ENCODE results near the gene DMRT2. TPM values are rescaled to one million over a fixed set of nuclear protein-coding genes. Genes with fewer than 3 reads are reported as not detected.

The DMRT2 gene
- total RNA-seq, 1 donor from 2014 or later: not detected

DNA sequence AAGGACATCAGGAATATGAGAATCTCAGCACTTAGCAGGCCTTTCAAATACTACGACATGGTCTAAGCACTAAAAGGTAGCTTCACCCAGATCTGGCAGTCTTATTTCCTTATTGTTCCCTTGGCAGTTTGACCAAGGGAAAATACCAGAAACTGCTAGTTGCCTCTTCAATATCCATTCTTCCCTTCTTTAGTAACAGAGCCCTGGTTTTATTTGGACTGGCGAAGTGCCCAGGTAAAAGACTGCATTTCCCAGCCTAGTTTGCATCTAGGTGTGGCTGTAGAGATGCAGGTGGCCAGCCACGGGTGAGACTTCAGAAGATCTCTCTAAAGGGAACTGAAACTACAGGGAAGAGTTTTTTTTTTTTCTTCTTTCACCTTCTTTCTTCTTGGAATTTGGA, 21.6 kb downstream of the DMRT2 start:
- no peaks in the 10 kb centered on the region for H3K27me3 Mint-ChIP-seq (ENCODE audit: unreplicated experiment)
- peaks cover 19% of the 10 kb centered on the region for H3K9me3 Mint-ChIP-seq (ENCODE audit: unreplicated experiment)
- no peak overlapping the region for H3K4me3 Mint-ChIP-seq (ENCODE audit: unreplicated experiment)
- no peaks in the 10 kb centered on the region for H3K4me1 Mint-ChIP-seq (ENCODE audit: unreplicated experiment)
- no peak overlapping the region for H3K27ac Mint-ChIP-seq (ENCODE audit: unreplicated experiment)
- no peaks in the 10 kb centered on the region for H3K36me3 Mint-ChIP-seq (ENCODE audit: unreplicated experiment)
- no peak for DNase-seq (ENCODE audit: extremely low spot score, unreplicated experiment)
- TF ChIP-seq, protein P1, sequence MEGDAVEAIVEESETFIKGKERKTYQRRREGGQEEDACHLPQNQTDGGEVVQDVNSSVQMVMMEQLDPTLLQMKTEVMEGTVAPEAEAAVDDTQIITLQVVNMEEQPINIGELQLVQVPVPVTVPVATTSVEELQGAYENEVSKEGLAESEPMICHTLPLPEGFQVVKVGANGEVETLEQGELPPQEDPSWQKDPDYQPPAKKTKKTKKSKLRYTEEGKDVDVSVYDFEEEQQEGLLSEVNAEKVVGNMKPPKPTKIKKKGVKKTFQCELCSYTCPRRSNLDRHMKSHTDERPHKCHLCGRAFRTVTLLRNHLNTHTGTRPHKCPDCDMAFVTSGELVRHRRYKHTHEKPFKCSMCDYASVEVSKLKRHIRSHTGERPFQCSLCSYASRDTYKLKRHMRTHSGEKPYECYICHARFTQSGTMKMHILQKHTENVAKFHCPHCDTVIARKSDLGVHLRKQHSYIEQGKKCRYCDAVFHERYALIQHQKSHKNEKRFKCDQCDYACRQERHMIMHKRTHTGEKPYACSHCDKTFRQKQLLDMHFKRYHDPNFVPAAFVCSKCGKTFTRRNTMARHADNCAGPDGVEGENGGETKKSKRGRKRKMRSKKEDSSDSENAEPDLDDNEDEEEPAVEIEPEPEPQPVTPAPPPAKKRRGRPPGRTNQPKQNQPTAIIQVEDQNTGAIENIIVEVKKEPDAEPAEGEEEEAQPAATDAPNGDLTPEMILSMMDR (IDR thresholded peaks at IDR 0.05): no peak

DNA sequence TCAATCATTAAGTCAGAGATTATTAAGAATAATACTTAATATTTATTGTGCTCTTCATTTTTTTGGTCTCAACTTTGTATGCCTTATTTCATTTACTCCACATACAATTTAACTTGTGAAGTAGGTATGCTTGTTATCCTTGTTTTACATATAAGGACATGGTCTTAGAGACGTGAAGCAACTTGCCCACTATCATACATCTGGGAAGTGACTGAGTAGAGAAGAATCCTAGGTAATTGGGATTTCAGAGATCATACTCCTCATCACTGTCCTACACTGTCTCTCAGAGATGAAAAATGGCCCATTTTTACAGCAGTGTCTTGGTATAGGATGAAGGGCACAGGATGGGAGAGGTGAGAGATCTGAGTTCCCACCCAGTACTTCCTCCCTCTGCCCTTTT, 23.3 kb downstream of the DMRT2 start:
- H3K27ac Mint-ChIP-seq (ENCODE audit: unreplicated experiment): no peak overlapping the region
- no peak for DNase-seq (ENCODE audit: extremely low spot score, unreplicated experiment)
- TF ChIP-seq, protein P1 (IDR thresholded peaks at IDR 0.05): no peak
- no peaks in the 10 kb centered on the region for H3K27me3 Mint-ChIP-seq (ENCODE audit: unreplicated experiment)
- H3K4me1 Mint-ChIP-seq (ENCODE audit: unreplicated experiment): no peaks in the 10 kb centered on the region
- peaks cover 17% of the 10 kb centered on the region for H3K9me3 Mint-ChIP-seq (ENCODE audit: unreplicated experiment)
- no peaks in the 10 kb centered on the region for H3K36me3 Mint-ChIP-seq (ENCODE audit: unreplicated experiment)
- no peak overlapping the region for H3K4me3 Mint-ChIP-seq (ENCODE audit: unreplicated experiment)

DNA sequence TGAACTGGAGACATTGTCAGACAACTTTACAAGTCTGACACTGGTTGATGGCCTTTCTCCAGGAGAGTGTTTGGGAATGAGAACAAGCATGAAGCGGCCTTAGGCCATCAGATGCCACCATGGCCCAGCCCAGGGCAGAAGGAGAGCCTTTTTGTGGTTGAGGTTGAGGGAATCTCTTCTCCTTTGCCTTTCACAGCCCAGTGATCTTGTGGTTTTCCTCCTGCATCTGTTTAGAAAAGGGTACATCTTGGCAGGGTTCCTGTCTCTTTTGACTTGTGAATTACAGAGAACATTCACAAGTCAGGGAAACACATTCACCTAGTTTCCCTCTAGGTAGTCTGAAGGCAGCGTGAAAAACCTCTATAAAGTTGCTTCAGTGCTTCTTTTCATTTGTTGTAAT, 27.5 kb downstream of the DMRT2 start:
- no peaks in the 10 kb centered on the region for H3K4me1 Mint-ChIP-seq (ENCODE audit: unreplicated experiment)

DNA sequence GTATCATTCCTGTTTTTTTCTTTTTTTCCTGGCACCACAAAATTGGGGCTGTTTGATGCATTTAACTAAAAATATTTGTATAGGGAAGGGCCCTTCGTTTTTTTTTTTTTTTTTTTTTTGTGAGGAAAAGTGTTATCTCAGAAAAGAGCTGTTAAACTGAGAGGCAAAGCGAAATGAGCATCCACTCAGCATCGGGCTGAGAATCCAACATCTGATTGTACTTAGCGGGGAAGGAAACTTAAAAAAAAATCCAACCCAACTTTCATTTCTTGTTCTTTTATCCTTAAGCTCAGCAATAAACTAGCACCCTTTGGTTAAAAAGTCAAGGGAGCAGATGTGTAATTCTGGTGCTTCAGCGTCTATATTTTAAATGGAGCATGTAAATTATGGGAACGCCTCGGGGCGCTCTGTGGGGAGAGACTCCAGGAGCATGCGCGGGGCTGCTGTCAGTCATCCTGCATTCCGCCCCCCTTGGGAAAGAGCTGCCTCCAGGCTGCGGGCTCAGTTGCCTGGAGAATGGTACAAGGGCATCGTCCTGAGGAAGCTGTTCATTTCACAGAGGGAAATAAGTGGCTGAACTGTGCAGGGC, 33.3 kb downstream of the DMRT2 start:
- TF ChIP-seq, protein P1 (IDR thresholded peaks at IDR 0.05): no peak
- Mint-ChIP-seq H3K4me3 (ENCODE audit: unreplicated experiment) (peak overlapping the region; percentile 12), H3K36me3 (ENCODE audit: unreplicated experiment) (no peaks in the 10 kb centered on the region), H3K9me3 (ENCODE audit: unreplicated experiment) (no peaks in the 10 kb centered on the region), H3K27me3 (ENCODE audit: unreplicated experiment) (no peaks in the 10 kb centered on the region), H3K4me1 (ENCODE audit: unreplicated experiment) (peaks cover 2% of the 10 kb centered on the region), H3K27ac (ENCODE audit: unreplicated experiment) (no peak overlapping the region)
- no peak for DNase-seq (ENCODE audit: extremely low spot score, unreplicated experiment)

More for the DNA sequence above, 27.5 kb downstream of the DMRT2 start:
- DNase-seq (ENCODE audit: extremely low spot score, unreplicated experiment): no peak
- H3K4me3 Mint-ChIP-seq (ENCODE audit: unreplicated experiment): no peak overlapping the region
- TF ChIP-seq, protein P1 (IDR thresholded peaks at IDR 0.05): no peak
- H3K27ac Mint-ChIP-seq (ENCODE audit: unreplicated experiment): no peak overlapping the region
- H3K9me3 Mint-ChIP-seq (ENCODE audit: unreplicated experiment): peaks cover 12% of the 10 kb centered on the region
- no peaks in the 10 kb centered on the region for H3K27me3 Mint-ChIP-seq (ENCODE audit: unreplicated experiment)
- H3K36me3 Mint-ChIP-seq (ENCODE audit: unreplicated experiment): no peaks in the 10 kb centered on the region

DNA sequence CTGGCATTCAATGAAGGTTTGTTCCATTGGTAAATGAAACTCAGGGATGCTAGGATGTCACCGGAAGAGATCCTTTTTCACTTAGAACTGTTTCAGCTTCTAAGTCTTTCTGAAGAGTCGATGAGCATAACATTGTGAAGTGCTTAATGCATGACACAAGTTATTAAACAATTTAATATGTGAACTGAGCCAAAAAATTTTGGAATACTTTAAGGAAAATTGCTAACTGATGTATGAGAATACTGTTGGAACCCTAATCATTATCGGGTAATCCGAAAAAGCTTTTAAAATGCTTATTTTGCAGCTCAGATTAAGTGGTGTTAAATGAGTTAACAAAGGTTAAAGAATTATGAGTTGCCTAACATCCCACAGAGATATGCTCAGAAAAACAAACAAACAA, 34.9 kb downstream of the DMRT2 start:
- TF ChIP-seq, protein P1 (IDR thresholded peaks at IDR 0.05): no peak
- no peak overlapping the region for H3K4me3 Mint-ChIP-seq (ENCODE audit: unreplicated experiment)
- H3K9me3 Mint-ChIP-seq (ENCODE audit: unreplicated experiment): no peaks in the 10 kb centered on the region
- DNase-seq (ENCODE audit: extremely low spot score, unreplicated experiment): no peak
- H3K27ac Mint-ChIP-seq (ENCODE audit: unreplicated experiment): no peak overlapping the region
- peaks cover 2% of the 10 kb centered on the region for H3K4me1 Mint-ChIP-seq (ENCODE audit: unreplicated experiment)
- H3K27me3 Mint-ChIP-seq (ENCODE audit: unreplicated experiment): no peaks in the 10 kb centered on the region
- H3K36me3 Mint-ChIP-seq (ENCODE audit: unreplicated experiment): no peaks in the 10 kb centered on the region
